Activated T-cell treated with anti-CD3 and anti-CD28 coated beads, Interleukin-2, amount 50 U/mL, for 48 hours (primary cell): ENCODE results near the gene FAM241B.

ENCODE experiments used
- DNase-seq, 2 experiments: peaks; one replicate each; pipeline ENCODE4 v3.0.0-alpha.2; 2020

FAM241B gene

DNA sequence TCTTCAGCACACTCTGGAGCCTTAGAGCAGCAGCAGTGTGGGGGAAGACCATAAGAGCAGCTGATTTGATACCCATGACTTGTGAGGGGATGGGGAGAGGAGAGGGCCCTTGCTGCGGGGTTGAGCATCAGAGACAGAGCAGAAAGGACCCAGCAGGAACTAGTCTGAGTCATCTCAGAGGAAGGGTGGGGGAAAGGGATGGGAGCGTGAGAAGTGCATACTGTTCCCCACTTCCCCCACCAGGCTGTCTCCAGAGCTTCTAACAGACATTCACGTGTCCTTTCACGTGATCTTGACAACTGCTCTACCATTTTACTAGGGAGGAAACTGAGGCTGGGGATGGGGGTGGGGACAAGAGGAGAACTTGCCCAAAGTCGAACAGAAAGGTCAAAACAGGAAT is 38.7 kb downstream of the FAM241B start:
- no peak for DNase-seq

DNA sequence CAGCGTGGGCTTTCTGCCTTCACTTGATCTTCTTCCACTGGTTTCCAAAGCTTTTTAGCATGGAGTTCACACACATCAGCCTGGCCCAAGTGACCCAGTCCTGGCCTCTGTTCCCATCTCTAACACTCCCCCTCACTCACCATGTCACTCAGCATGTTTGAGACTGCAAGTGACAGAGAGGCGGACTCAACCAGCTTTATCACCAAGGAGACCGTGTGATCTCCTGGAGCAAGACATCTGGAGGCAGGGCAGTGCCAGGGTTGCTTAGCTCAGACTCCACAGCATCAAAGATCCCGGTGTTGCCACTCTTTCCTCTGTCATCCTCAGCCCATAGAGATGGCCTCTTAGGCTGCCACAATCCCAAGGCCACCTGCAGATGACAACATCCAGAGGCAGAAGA is 39.4 kb downstream of the FAM241B start:
- no peak for DNase-seq

DNA sequence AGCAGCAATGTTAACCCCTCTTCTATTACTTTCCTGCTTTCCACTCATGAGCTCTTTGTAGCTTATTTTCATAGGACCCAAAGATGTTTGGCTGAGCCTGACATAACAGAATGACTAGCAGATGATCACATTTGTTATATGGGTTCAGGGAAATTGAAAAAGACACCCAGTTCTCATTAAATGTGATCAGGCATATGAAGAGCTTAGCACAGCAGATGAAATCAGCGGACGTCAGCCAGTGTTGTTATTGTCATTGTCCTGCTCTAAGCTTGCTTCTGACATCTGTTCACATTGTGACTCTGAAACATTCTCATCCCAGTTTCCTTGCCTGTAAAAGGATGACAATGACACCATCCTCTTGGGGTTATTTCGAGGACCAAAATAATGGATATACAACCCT is 43.5 kb downstream of the FAM241B start:
- no peak for DNase-seq

GRCh38 chr10:69674786-69675185 is 44.7 kb downstream of the FAM241B start:
- DNase-seq: no peak

DNA sequence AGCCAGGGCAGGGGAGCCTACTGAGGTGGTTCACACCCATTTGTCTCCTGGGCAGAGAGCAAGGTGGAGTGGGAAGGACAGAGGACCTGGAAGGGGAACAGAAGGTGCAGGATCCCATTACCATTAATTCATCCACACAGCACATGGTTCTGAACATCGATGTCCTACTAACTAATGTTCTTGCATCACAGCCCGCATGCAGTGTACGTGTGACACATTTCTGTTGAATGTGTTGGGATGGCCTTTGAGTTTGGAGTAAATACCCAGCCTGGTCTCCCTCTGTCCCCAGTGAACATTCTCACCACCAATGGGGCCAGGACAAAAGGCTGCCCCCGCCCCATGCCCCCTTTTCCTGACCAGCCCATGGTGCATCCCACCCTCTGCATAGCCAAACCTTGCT is 46.3 kb downstream of the FAM241B start:
- DNase-seq: no peak

- DNase-seq: no peak
Measured at GRCh38 chr10:69677985-69678654, 48.1 kb downstream of the FAM241B start.

GRCh38 chr10:69679736-69680135 is 49.7 kb downstream of the FAM241B start:
- no peak for DNase-seq

GRCh38 chr10:69680610-69681009 is 50.6 kb downstream of the FAM241B start:
- DNase-seq: no peak

GRCh38 chr10:69681436-69681835 is 51.4 kb downstream of the FAM241B start:
- DNase-seq: no peak

GRCh38 chr10:69682955-69683474 is 53.0 kb downstream of the FAM241B start:
- DNase-seq: no peak
